IMR-90 (cell line): ENCODE results near the gene ALPK3. TPM values are rescaled to one million over a fixed set of nuclear protein-coding genes. Genes with fewer than 3 reads are reported as not detected.

Source experiments
- ATAC-seq: fragments of 200-7000 bp; cut with Tn5 transposase; 2 replicates; pipeline ENCODE4 v1.9.1; 2020; ENCODE audit warnings: low read depth, mild to moderate bottlenecking, moderate library complexity
- BruUV-seq: library from RNA; stranded (reverse); fragments of 400-500 nt; replicated peaks from 2 replicates; lab custom pipeline; 2021; lab: Mats Ljungman, UMichigan
- CTCF ChIA-PET: fragments of 300-600 bp; formaldehyde crosslinking; extraction: SDS; loops from one replicate; lab custom pipeline; 2021; ENCODE audit warnings: antibody characterized with exemption; lab: Yijun Ruan, JAX
- POLR2A ChIA-PET: fragments of 300-600 bp; sonication (Branson Sonifier 250); formaldehyde crosslinking; loops from one replicate; lab custom pipeline; 2022; ENCODE audit warnings: antibody characterized with exemption; ENCODE audit not compliant: unreplicated experiment; lab: Charles Lee
- DNase-seq: peaks from one replicate; pipeline ENCODE4 v3.0.0; 2013
- H2AFZ ChIP-seq: replicated peaks from 2 replicates; pipeline ENCODE3; 2013; ENCODE audit warnings: low read length, mild to moderate bottlenecking; ENCODE audit not compliant: poor library complexity
- H2AK5ac ChIP-seq: 2 replicates; pipeline ENCODE4 v1.6.1; 2013; ENCODE audit warnings: low read depth, low read length, inconsistent platforms
- H2AK9ac ChIP-seq: replicated peaks from 2 replicates; pipeline ENCODE3; 2013; ENCODE audit warnings: mild to moderate bottlenecking, low read depth, low read length, moderate library complexity; ENCODE audit not compliant: poor library complexity
- H2BK120ac ChIP-seq: 2 replicates; pipeline ENCODE4 v1.6.1; 2013; ENCODE audit warnings: low read depth, low read length, inconsistent platforms
- H2BK15ac ChIP-seq: 3 replicates; pipeline ENCODE4 v1.6.1; 2013; ENCODE audit warnings: low read depth, low read length, inconsistent platforms
- H2BK20ac ChIP-seq: 2 replicates; pipeline ENCODE4 v1.6.1; 2013; ENCODE audit warnings: low read depth, mild to moderate bottlenecking, inconsistent platforms, low read length, moderate library complexity
- H2BK5ac ChIP-seq: 2 replicates; pipeline ENCODE4 v1.6.1; 2013; ENCODE audit warnings: mild to moderate bottlenecking, low read depth, low read length, inconsistent platforms; ENCODE audit not compliant: poor library complexity, severe bottlenecking
- H3K14ac ChIP-seq: replicated peaks from 2 replicates; pipeline ENCODE4 v1.6.1; 2013; ENCODE audit warnings: low read depth, low read length, inconsistent platforms
- H3K18ac ChIP-seq: 2 replicates; pipeline ENCODE4 v1.6.1; 2013; ENCODE audit warnings: low read depth, low read length, control low read depth
- H3K23ac ChIP-seq: 2 replicates; pipeline ENCODE4 v1.6.1; 2013; ENCODE audit warnings: low read depth, low read length, inconsistent platforms
- H3K27ac ChIP-seq: 2 replicates; pipeline ENCODE4 v1.5.1; 2013; ENCODE audit warnings: mild to moderate bottlenecking, control low read depth, low read length; ENCODE audit not compliant: insufficient read depth
- H3K27me3 ChIP-seq: 2 replicates; pipeline ENCODE4 v1.6.1; 2013; ENCODE audit warnings: low read length; ENCODE audit not compliant: control insufficient read depth, insufficient read depth
- H3K36me3 ChIP-seq: 2 replicates; pipeline ENCODE4 v1.6.1; 2013; ENCODE audit warnings: low read length, mixed read lengths; ENCODE audit not compliant: control insufficient read depth, insufficient read depth
- H3K4ac ChIP-seq: 2 replicates; pipeline ENCODE4 v1.6.1; 2013; ENCODE audit warnings: low read depth, low read length, inconsistent platforms
- H3K4me1 ChIP-seq: 2 replicates; pipeline ENCODE4 v1.6.1; 2013; ENCODE audit warnings: low read length, mixed read lengths; ENCODE audit not compliant: control insufficient read depth, insufficient read depth
- H3K4me2 ChIP-seq: 2 replicates; pipeline ENCODE4 v1.6.1; 2013; ENCODE audit warnings: low read depth, mild to moderate bottlenecking, control low read depth, low read length, moderate library complexity
- H3K4me3 ChIP-seq: 2 replicates; pipeline ENCODE4 v1.5.1; 2013; ENCODE audit warnings: low read depth, mild to moderate bottlenecking, control low read depth, low read length, moderate library complexity; ENCODE audit not compliant: insufficient read depth
- H3K56ac ChIP-seq: 2 replicates; pipeline ENCODE4 v1.6.1; 2013; ENCODE audit warnings: low read length, inconsistent platforms; ENCODE audit not compliant: insufficient read depth; ENCODE audit errors: extremely low read depth
- H3K79me1 ChIP-seq, 2 experiments: 2 replicates each; pipeline ENCODE4 v1.6.1; 2013; ENCODE audit warnings: low read length in 2 of 2, inconsistent platforms in 1 of 2, low read depth in 1 of 2
- H3K9ac ChIP-seq: 2 replicates; pipeline ENCODE4 v1.6.1; 2013; ENCODE audit warnings: low read depth, low read length, control low read depth
- H3K9me1 ChIP-seq: 2 replicates; pipeline ENCODE4 v1.6.1; 2013; ENCODE audit warnings: low read length, inconsistent platforms; ENCODE audit not compliant: insufficient read depth
- H3K9me3 ChIP-seq: 2 replicates; pipeline ENCODE4 v1.6.1; 2013; ENCODE audit warnings: low read length; ENCODE audit not compliant: control insufficient read depth, insufficient read depth
- H4K20me1 ChIP-seq: 2 replicates; pipeline ENCODE4 v1.6.1; 2013; ENCODE audit warnings: low read length, inconsistent platforms; ENCODE audit not compliant: insufficient read depth
- H4K5ac ChIP-seq: 2 replicates; pipeline ENCODE4 v1.6.1; 2013; ENCODE audit warnings: mild to moderate bottlenecking, low read depth, low read length, control low read depth
- H4K8ac ChIP-seq, 2 experiments: 2 replicates each; pipeline ENCODE4 v1.6.1; 2013; ENCODE audit warnings: low read depth in 2 of 2, low read length in 2 of 2, control low read depth in 1 of 2, inconsistent platforms in 1 of 2
- H4K91ac ChIP-seq: 2 replicates; pipeline ENCODE4 v1.6.1; 2013; ENCODE audit warnings: low read depth, low read length, inconsistent platforms; ENCODE audit not compliant: insufficient read depth
- CEBPB ChIP-seq: IDR thresholded peaks from 2 replicates; pipeline ENCODE4 v1.6.1; 2012; ENCODE audit warnings: low read depth, low read length, improper control_type of control experiment
- CTCF ChIP-seq: conservative IDR thresholded peaks from 2 replicates; pipeline ENCODE4 v1.5.1; 2012; ENCODE audit warnings: mild to moderate bottlenecking, low read depth, low read length, improper control_type of control experiment
- ELK1 ChIP-seq: fragments of 150-350 bp; IDR thresholded peaks from 2 replicates; pipeline ENCODE4 v1.6.1; 2016; ENCODE audit warnings: low read depth, mild to moderate bottlenecking, low read length, moderate library complexity, borderline replicate concordance
- FOS ChIP-seq: fragments of 150-350 bp; IDR thresholded peaks from 2 replicates; pipeline ENCODE4 v1.6.1; 2016; ENCODE audit warnings: low read depth, low read length
- MAFK ChIP-seq: IDR thresholded peaks from 2 replicates; pipeline ENCODE4 v1.6.1; 2012; ENCODE audit warnings: low read depth, low read length, improper control_type of control experiment
- MXI1 ChIP-seq: IDR thresholded peaks from 2 replicates; pipeline ENCODE4 v1.6.1; 2012; ENCODE audit warnings: low read depth, mild to moderate bottlenecking, low read length, moderate library complexity, borderline replicate concordance
- NFE2L2 ChIP-seq: fragments of 150-350 bp; IDR thresholded peaks from 2 replicates; pipeline ENCODE4 v1.6.1; 2016; ENCODE audit warnings: low read depth, mild to moderate bottlenecking, low read length
- POLR2A ChIP-seq: IDR thresholded peaks from 2 replicates; pipeline ENCODE4 v1.6.1; 2012; ENCODE audit warnings: mild to moderate bottlenecking, low read depth, low read length
- RAD21 ChIP-seq: IDR thresholded peaks from 2 replicates; pipeline ENCODE4 v1.6.1; 2012; ENCODE audit warnings: low read length, improper control_type of control experiment
- RCOR1 ChIP-seq: IDR thresholded peaks from 2 replicates; pipeline ENCODE4 v1.6.1; 2012; ENCODE audit warnings: mild to moderate bottlenecking, low read length, improper control_type of control experiment; ENCODE audit not compliant: insufficient replicate concordance
- RFX5 ChIP-seq: IDR thresholded peaks from 2 replicates; pipeline ENCODE4 v1.8.0; 2012; ENCODE audit warnings: low read depth, mild to moderate bottlenecking, low read length, moderate library complexity
- WGBS, 2 experiments: methylation state at CpG; one replicate each; pipeline versions ENCODE4 v1.1.5 to v1.1.7; 2013; ENCODE audit warnings: missing lambda C conversion rate in 2 of 2; ENCODE audit not compliant: insufficient read length in 1 of 2; ENCODE audit errors: extremely low coverage in 2 of 2; 5-methylcytosine and 5-hydroxymethylcytosine counted together
- dilution Hi-C: fragments of 300-500 bp; cut with HindIII; formaldehyde crosslinking; loops from one replicate; pipeline ENCODE4 v1.14.3; 2018; ENCODE audit warnings: low sequenced_read_pairs; ENCODE audit not compliant: unreplicated experiment
- in situ Hi-C: fragments of 300-500 bp; cut with MboI; formaldehyde crosslinking; loops from 3 replicates; pipeline ENCODE4 v1.14.3; 2019; ENCODE audit warnings: low sequenced_read_pairs, inconsistent platforms, mixed read lengths
- intact Hi-C: fragments of 100-400 bp; cut with micrococcal nuclease; formaldehyde crosslinking; loops from 2 replicates; pipeline ENCODE4 v1.10.0; 2022
- polyA plus RNA-seq, 3 experiments: library from polyadenylated mRNA; depleted of rRNA; stranded (reverse); fragments of >200 nt; gene quantifications; 2 replicates each; pipeline ENCODE4 v1.2.3, GENCODE V29; 2012; ENCODE audit warnings: low replicate concordance in 1 of 3
- total RNA-seq: library from RNA; depleted of rRNA; stranded (reverse); fragments of >200 nt; gene quantifications from 2 replicates; pipeline ENCODE4 v1.2.3, GENCODE V29; 2012

Gene ALPK3
- total and polyA plus RNA-seq, 2 of the 4 experiments (the other 2 are of a cell fraction) = under 0.01 to 0.26 TPM

- no peaks in the 10 kb centered on the region for H3K36me3 ChIP-seq
- in situ Hi-C loops = no loop called here
- H3K4me3 ChIP-seq = no peak overlapping the region
- DNase-seq = no peak
- H4K5ac ChIP-seq = no peak overlapping the region
- no peak for TF ChIP-seq RCOR1
- no peak for TF ChIP-seq FOS
- no peak for TF ChIP-seq MXI1
- TF ChIP-seq NFE2L2 = no peak
- TF ChIP-seq RAD21 = no peak
- TF ChIP-seq RFX5 = no peak
- no peak for TF ChIP-seq ELK1
- no peak for TF ChIP-seq CTCF
- no peak for TF ChIP-seq POLR2A
- TF ChIP-seq CEBPB = no peak
- TF ChIP-seq MAFK = no peak
- no peak overlapping the region for H3K14ac ChIP-seq
- no peak overlapping the region for H2BK20ac ChIP-seq
- no peak overlapping the region for H2AK9ac ChIP-seq
- 0 out of 2 replicates have a peak, but pooled peaks cover 3% of the 10 kb centered on the region for H3K9me3 ChIP-seq
- no peak overlapping the region for H3K18ac ChIP-seq
- H3K79me1 ChIP-seq = no peaks in the 10 kb centered on the region
- H4K8ac ChIP-seq = no peak overlapping the region
- no peak overlapping the region for H3K23ac ChIP-seq
- peaks cover 3% of the 10 kb centered on the region for H3K27me3 ChIP-seq
- H2BK15ac ChIP-seq = no peak overlapping the region
- H2BK120ac ChIP-seq = no peak overlapping the region
- no peaks in the 10 kb centered on the region for H4K20me1 ChIP-seq
- H3K9ac ChIP-seq = no peak overlapping the region
- H3K56ac ChIP-seq = no peak overlapping the region
- H3K4ac ChIP-seq = no peak overlapping the region
- no peak for ATAC-seq
- intact Hi-C loops = no loop called here
- H3K4me2 ChIP-seq = no peak overlapping the region
- CTCF ChIA-PET = no interaction called here
- no TSS peak for BruUV-seq
- POLR2A ChIA-PET = no interaction called here
- H2AFZ ChIP-seq = peak overlapping the region; percentile 49
- no peaks in the 10 kb centered on the region for H3K4me1 ChIP-seq
- no peak overlapping the region for H2AK5ac ChIP-seq
- dilution Hi-C loops = no loop called here
- 80% methylated on average over 2 of the region's 2 CpGs; no CpG with 5 or more reads in 1 of the 2 experiments for WGBS, 2 experiments
- H3K27ac ChIP-seq = no peak overlapping the region
- H2BK5ac ChIP-seq = no peak overlapping the region
- no peaks in the 10 kb centered on the region; the same call in 1 of the 2 replicates for H3K9me1 ChIP-seq
- H4K91ac ChIP-seq = no peak overlapping the region
These were observed 87.3 kb downstream of the ALPK3 start for GRCh38 chr15:84904419-84904818.
